GM03348 (cell line): ENCODE data around the gene DENND11.
"Not testable (repeated sequence)": the region's sequence is repeated elsewhere in the genome, so short reads cannot be mapped to it uniquely, and the experiment has no call there.

Source experiments
- DNase-seq: peaks from one replicate; pipeline ENCODE4 v3.0.0; 2012; ENCODE audit warnings: low spot score

Gene DENND11

GRCh38 chr7:141706239-141707064 lies 4.5 kb upstream of the DENND11 start:
- DNase-seq: no peak

GRCh38 chr7:141704741-141705140 lies 2.8 kb upstream of the DENND11 start:
- no peak for DNase-seq

DNA sequence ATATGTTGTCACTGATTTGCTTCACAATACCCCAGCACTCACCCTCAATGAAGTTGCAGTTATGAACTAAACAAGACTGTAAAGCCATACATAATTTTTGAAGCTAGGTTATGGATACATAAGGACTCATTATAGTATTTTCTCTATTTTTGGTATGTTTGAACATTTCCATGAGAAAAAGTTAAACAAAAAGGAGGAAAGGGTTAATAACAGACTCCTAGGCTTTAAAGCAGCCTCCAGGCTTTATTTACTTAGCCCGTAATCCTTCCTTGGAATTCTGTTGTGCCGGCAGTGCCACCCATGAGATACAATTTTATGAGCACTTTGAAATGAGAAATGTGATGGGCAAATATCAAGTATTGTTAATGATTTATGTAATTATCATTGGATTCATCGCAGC lies 2.1 kb upstream of the DENND11 start:
- DNase-seq: no peak

DNA sequence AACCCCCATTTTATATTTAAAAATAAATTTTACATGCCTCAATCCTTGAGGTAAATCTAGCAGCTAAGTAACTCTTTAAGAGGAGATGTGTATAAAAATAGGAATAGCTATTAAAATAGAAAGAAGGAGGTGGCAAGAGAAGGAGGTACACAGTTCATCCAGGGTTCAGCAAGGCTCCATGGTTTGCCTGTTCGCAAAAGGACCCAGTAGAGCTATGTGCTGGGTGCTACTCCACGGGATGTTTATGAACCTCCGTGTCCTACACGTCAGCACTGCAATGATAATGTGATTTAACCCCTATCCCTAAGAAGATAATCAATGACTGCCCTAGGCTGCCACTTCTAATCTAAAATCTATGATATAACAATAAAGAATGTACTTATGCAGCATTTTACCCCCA lies 926 bp upstream of the DENND11 start:
- DNase-seq: no peak

GRCh38 chr7:141701489-141702046 lies 398 bp downstream of the DENND11 start:
- peak; percentile 78 for DNase-seq

GRCh38 chr7:141700848-141701371 lies 1.1 kb downstream of the DENND11 start:
- DNase-seq: peak; percentile 55

- no peak for DNase-seq
These were observed 1.6 kb downstream of the DENND11 start for GRCh38 chr7:141700296-141700847.

DNA sequence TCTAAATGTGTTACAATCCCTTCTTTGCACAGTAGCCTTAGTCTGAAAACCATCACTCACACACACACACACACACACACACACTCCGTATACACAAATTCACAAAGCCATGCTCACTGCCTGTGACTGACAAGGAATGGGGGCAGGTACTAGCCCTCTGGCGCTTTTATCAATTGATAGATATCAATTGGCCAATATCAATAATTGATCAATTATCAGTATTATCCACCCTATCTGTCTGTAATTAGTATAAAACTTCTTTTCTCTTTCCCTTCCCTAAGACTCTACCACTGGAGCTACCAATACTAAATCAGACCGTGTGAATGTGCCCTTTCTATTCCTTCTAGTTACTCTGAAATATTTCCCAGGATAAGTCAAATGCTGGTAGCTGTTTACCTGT lies 2.1 kb downstream of the DENND11 start:
- no peak for DNase-seq

- no peak for DNase-seq
These were observed 3.5 kb downstream of the DENND11 start for GRCh38 chr7:141698247-141699015.

GRCh38 chr7:141697211-141697871 lies 4.6 kb downstream of the DENND11 start:
- DNase-seq: no peak

DNA sequence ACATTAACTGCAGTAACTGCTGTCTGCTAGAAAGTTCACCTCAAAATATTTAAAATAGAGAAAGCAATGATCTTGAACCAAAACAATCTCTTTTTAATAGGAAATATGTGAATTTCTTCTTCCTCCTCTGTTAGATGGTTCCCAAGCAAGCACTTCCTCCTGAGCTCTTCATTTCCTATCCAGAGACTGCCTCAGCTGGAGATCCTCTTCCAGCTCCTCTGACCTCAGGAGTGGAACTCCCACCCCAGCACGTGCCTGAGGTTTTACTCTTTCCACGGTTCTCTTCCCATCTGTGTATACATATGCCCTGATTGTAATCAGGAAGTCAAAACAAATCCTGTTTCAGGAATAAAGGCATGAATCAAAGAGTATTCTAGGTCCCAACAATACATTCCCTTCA lies 5.6 kb downstream of the DENND11 start:
- no peak for DNase-seq

GRCh38 chr7:141695803-141696289 lies 6.1 kb downstream of the DENND11 start:
- DNase-seq: no peak

DNA sequence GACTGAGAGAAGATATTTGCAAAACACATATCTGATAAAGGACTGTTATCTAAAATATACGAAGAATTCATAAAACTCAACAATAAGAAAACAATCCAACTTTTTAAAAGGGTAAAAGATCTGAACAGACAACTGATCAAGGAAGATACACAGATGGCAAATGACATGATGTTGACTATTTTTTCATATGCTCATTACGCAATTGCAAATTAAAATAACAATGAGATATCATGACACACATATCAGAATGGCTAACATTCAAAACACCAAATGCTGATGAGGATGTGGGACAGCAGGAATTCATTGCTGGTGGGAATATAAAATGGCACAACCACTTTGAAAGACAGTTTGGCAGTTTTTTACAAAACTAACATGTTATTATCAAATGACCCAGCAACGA lies 8.9 kb downstream of the DENND11 start:
- no peak for DNase-seq

GRCh38 chr7:141691961-141692360 lies 10.0 kb downstream of the DENND11 start:
- no peak for DNase-seq

GRCh38 chr7:141691540-141691939 lies 10.4 kb downstream of the DENND11 start:
- DNase-seq: no peak

GRCh38 chr7:141689072-141689825 lies 12.7 kb downstream of the DENND11 start:
- not testable (repeated sequence) for DNase-seq

DNA sequence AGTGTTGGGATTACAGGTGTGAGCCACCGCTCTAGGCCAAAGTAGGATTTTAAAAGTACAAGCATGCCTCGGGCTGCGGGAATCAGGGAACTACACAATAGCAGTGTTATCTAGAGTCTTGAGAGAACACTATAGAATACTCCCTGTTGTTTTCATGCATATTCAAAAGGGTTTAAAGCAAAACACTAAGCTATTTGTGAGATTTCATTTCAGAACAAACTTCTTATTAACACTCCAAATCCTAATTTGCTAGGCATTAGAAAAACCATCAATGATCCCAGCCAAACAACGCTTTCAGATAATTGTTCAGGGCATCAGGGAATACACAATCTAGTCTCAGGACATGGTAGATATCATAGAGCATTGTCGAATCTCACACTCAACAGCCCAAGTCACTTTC lies 13.9 kb downstream of the DENND11 start:
- no peak for DNase-seq

GRCh38 chr7:141686670-141687069 lies 15.3 kb downstream of the DENND11 start:
- DNase-seq: no peak

DNA sequence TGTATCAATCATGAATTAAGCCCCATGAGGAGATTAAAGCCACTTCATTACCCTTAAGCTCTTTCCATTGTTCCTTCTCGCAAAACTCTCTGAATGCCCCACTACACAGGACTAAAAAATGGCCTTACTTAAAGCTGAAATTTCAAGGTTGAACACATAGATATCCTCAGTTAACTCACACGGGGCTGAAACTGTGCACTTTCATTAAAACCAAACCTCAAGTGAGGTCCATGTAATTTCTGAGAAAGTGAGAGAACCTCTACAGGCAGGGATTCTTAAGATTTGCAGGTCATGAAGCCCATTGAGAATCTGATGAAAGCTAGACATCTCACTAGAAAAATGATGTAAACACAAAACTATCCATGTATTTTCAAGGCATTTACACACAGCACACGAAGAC lies 15.9 kb downstream of the DENND11 start:
- no peak for DNase-seq

- DNase-seq: no peak
These were observed 16.5 kb downstream of the DENND11 start for GRCh38 chr7:141685285-141686023.
